Uterus (tissue), 2 donors: ENCODE data around the gene ARHGEF10L.

ENCODE experiments used
- POLR2A ChIP-seq, 2 donors: fragments of 450-650 bp; IDR thresholded peaks; one replicate each; pipeline ENCODE4 v1.6.1; 2016; ENCODE audit warnings: antibody characterized with exemption in 2 of 2, mild to moderate bottlenecking in 1 of 2, moderate library complexity in 1 of 2
- TF ChIP-seq, protein P1 (sequence below), 4 experiments: fragments of 200-600 bp in 2 of 4; fragments of 450-650 bp in 2 of 4; sonication (generic) in 2 of 4; IDR thresholded peaks; one replicate each; pipeline ENCODE4 v1.5.1; 2016 to 2019; ENCODE audit warnings: antibody characterized with exemption in 4 of 4, mild to moderate bottlenecking in 2 of 4, moderate library complexity in 1 of 4

DNA sequence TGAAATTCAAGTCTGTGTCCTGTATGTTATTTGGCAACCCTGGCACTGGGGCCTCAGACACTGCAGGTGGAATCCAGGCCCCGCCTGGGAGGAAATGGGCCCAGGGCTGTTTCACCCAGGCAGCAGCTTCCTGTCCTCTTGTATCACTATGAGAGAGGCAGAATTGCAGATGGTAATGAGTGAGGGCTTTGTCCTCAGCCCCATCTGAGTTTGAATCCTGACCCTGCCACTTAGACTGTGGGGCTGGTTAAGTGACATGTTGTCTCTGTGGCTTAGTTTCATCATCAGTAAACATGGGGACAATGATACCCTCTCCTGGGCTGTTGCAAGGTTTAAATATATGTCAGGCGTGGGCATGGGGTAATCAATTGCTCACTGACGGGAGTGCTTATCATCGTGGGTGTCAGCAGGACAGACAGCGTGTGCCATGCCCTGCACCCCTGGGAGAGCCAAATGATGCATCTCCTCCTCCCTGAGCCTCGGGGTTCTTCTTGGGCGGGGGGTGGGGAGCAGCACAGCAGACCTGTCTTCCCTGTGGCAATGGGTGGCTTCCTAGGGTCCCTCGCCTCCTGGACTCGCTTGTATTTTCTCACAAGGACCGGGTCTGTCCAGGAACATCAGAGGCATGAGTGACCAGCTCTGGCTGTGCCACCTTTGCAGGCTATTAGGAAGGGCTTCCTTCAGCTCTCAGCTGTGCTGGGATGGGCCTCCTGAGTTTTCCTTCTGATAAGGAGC, 42.1 kb downstream of the ARHGEF10L start:
- TF ChIP-seq, protein P1, sequence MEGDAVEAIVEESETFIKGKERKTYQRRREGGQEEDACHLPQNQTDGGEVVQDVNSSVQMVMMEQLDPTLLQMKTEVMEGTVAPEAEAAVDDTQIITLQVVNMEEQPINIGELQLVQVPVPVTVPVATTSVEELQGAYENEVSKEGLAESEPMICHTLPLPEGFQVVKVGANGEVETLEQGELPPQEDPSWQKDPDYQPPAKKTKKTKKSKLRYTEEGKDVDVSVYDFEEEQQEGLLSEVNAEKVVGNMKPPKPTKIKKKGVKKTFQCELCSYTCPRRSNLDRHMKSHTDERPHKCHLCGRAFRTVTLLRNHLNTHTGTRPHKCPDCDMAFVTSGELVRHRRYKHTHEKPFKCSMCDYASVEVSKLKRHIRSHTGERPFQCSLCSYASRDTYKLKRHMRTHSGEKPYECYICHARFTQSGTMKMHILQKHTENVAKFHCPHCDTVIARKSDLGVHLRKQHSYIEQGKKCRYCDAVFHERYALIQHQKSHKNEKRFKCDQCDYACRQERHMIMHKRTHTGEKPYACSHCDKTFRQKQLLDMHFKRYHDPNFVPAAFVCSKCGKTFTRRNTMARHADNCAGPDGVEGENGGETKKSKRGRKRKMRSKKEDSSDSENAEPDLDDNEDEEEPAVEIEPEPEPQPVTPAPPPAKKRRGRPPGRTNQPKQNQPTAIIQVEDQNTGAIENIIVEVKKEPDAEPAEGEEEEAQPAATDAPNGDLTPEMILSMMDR (IDR thresholded peaks at IDR 0.05) = no peak
- TF ChIP-seq POLR2A (IDR thresholded peaks at IDR 0.05) = no peak
